Stimulated activated CD4-positive, alpha-beta T cell treated with anti-CD3 and anti-CD28 coated beads, Interleukin-12 subunit alpha, Interleukin-12 subunit beta, amount 100 ng/mL, for 48 hours (primary cell): ENCODE results near the gene CENPS.

Source experiments
- DNase-seq, 3 donors: peaks; one replicate each; pipeline ENCODE4 v3.0.0-alpha.2; 2020; ENCODE audit warnings: low read depth in 2 of 3, low spot score in 1 of 3

The CENPS gene

GRCh38 chr1:10489291-10490055 lies 59.2 kb downstream of the CENPS start:
- no peak for DNase-seq

- DNase-seq, result no peak
Observed at GRCh38 chr1:10490286-10490970, 60.2 kb downstream of the CENPS start.
